SIG-M5 treated with dmso at 0.1 percent for 504 hours (cell line): Measurements from ENCODE around the gene MRPL40.
"Not testable (repeated sequence)": the region's sequence is repeated elsewhere in the genome, so short reads cannot be mapped to it uniquely, and the experiment has no call there.

Experiments used
- DNase-seq: peaks from one replicate; lab custom pipeline; 2025; ENCODE audit not compliant: unreplicated experiment; lab: John Stamatoyannopoulos, UW

MRPL40 gene

DNA sequence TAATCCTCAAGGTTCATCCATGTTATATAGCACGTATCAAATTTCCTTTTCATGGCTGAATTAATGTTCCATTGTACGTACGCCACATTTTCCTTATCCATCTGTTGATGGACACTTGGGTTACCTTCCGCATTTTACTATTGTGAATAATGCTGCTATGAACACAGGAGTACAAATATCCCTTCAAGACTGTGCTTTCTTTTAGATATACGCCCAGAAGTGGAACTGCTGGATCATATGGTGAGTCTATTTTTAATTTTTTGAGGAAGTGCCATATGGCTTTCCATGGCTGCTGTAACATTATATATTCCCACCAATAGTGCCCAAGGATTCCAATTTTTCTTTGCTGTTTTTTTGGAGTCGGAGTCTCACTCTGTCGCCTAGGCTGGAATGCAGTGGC, 6.0 kb downstream of the MRPL40 start:
- no peak for DNase-seq

DNA sequence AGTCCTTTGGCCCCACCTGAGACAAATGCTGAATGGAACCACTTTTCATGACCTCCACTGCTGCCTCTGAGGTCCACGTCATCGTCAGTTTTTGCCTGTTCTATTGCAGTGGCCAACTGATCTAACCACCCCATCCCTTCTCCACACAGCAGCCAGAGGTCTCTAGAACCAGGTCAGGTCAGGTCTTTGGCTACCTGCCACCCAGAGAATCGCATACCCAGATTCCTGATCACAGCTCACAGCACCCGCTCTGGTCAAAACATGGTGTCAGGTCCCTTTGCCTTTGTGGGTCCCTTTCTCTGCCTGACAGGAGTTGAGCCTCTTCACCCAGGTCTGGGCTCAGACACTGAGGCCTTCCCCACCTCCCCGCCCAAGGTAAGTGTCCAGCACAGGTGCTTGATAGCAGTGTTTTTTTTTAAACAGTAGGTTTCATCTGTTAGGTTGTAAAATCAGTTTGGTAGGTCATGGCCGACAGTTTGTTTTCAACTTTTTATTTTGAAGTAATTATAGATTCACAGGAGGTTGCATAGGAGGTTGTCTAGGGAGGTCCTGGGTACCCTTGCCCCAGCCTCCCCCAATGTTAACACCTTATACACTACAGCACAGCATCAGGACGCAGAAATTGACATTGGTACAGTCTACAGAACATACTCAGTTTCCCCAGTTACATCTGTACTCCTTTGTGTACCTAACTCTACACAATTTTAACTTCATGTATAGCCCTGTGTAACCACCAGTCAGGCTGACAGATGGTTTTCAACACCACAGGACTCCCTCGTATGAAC, 8.3 kb downstream of the MRPL40 start:
- no peak for DNase-seq

DNA sequence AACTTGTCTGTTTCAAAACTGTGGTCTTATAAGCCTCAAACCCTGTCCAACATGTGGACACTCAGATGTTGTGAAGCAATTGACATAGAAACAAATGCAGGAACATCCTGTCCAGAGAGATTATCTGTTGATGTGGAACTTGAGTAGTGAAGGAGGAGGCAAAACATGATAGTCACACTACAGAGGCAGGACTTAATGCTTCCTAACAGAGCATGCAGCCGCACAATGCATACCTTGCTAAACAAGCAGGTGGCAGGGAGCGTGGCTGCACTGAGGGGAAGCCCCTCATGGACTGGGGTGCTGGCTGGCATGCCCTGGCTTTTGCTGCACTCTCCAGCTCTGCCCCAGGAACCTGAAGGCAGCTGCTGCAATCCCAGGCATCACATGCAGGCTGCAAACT, 9.8 kb downstream of the MRPL40 start:
- no peak for DNase-seq

DNA sequence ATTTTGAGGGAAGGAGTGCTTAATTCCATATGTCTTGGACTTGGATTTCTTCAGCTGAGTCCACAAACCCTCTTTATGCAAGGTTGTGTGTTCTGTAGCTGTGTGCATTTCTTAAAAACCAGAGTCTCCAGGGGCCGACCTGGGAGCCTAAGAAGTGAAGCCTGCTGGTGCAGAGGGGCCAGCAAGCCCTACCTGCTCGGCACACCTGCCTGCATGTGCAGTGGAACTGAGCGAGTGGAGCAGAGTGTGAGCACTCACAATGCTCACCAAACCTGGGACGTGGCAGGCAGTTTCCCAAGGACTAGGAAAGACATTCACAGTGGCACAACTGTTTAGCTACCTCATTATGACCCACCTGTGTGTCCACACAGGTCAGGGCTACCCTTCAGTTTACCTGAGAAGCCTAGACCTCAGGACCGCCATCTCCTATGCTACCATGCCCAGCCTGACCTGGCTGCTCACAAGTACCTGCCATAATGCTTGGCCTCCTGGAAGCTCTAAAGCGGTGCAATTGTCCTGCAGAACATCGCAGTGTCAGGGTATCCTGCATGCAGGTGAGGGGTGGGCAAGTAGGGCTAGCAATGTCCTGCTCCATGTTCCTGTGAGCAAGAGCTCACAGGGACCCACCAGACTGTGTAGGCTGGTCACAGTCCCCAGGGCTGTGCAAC, 11.3 kb downstream of the MRPL40 start:
- DNase-seq: no peak

DNA sequence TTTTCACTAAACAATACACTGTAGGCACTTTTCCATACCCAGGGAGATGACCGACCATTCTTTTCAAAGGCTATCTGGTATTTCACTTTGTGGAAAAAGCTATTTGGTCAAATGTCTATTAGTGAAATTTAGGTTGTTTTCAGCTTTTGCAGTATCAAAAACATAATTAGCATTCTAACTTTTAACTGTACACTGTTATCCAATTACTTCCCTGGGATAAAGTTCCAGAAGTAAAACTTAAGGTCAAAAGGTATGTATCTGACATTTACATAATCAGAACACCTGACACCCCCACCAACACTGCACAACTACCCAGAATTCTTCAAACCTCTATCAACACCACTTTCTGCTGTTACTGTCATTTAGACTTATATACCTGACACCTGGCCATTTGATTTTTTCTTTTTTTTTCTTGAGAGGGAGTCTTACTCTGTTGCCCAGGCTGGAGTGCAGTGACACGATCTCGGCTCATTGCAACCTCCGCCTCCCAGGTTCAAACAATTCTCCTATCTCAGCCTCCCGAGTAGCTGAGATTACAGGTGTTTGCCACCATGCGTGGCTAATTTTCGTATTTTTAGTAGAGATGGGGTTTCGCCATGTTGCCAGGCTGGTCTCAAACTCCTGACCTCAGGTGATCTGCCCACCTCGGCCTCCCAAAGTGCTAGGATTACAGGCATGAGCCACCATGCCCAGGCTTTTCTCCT, 13.1 kb downstream of the MRPL40 start:
- DNase-seq: not testable (repeated sequence)

DNA sequence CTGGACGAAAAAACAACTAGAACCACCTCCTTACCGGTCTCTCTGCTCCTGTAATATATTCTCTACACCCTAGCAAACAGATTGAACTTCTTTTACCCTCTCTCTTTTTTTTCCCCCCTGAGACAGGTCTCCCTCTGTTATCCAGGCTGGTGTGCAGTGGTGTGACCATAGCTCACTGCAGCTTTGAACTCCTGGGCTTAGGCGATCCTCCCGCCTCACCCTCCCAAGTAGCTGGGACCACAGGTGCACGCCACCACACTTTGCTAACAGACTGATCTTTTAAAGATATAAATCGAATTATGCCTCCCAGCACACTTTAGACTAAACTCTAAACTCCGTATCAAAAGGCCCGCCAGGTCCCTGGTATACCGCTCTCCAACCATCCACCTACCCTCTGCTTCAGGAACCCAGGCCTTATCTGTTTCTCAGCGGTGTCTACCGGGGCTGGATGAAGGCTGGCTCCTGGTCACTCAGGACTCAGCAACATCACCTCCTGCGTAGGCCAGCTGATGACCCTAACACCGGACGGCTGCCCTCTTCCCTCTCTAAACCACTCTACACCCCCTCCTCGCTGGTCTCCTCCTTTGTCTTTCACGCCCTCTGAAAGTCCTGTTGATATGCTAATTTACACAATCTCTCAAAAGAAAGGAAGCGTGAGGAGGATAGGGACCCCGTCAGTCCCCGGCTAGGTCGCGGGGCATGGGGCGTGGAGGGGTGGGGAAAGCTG, 14.4 kb downstream of the MRPL40 start:
- DNase-seq: no peak

DNA sequence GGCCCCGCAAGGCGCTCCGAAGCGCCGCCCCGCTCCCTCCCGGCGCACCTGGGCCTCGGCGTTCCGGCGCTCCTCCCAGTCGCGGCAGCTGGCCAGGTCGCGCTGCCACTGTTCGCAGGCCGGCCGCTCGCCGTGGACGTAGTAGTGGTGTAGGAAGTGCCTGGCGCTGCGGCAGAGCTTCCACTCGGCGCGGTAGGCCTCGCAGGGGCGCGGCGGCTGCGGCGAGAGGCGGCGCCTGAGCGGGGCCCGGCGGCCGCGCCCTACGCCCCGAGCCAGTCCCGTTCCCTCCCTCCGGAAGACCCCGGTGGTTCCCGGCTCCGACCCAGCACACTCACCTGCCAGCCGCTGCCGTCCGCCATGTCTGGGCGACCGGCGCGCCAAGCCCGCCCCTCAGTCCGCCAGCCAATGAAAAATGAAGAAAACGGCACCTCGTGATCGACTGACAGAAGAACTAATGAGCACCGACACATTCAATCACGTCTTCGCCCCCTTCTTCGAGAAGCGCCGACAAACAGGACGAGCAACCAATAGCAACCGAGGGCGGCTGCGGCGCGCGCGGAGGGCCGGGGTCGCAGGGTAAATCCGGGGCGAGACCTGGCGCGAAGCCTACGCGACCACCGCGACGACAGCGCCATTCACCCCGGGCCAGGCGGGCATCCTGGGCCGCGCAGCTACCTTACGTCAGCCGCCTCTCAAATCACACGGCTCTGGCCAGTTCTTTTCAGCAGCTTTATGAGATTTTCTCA, 15.2 kb downstream of the MRPL40 start, which contains the start of gene C22orf39:
Gene C22orf39, minus strand, starts transcription at position 382 of the 746 bp plus-strand sequence. Its CDS starts 23 bp downstream, at position 359.
- peak; percentile 92 for DNase-seq

DNA sequence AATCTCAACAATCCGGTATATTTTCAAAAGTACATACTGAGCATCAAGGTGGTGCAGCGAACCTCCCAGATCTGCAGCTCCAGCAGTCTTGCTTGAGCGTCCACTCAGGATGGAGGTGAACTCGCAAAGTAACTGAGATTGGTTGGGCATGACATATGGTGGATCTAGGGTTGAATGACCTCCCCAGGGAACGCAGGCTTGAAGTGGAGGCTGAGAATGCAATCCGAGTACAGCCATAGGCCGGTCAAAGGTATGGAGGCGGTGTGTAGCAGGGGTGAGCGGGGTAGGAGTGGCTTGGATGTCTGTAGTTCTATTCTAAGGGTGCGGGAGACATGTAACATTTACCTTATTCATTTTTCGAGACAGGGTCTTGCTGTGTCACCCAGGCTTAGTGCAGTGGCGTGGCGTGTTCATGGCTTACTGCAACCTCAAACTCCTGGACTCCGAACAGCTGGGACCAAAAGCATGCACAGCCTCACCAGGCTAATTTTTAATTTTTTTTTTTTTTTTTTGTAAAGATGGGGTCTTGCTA, 15.8 kb downstream of the MRPL40 start:
- no peak for DNase-seq

DNA sequence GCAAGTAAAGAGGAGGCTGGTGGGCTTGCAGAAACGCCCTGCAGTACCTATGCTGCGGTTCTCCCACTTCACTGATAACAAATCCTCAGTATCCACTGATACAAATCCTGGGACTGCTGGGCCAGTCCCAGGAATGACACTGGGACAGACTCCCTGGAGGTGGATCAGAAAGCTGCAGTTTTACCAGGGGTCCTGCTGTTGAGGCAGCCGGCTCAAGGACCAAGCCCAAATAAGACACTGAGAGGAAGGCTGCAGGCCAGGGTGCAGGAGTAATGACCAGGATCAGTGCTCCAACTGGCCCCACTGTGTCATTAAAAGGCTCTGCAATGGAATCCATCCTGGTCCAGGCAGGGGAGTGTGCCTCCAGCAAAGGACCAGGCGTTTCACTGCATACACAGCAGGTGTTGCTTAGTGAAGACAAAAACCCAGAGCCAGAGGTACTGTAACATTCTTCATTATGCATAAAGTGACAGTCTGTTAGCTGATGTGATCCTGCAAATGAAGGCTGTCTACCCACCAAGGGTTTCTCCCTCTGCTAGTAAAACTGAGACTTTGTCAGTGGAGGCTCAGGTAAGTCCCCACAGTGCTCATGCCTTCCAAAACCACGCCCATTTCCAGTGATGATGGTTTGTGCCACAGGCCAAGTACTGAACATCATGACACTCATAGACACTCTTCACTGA, 16.5 kb downstream of the MRPL40 start:
- DNase-seq: no peak

DNA sequence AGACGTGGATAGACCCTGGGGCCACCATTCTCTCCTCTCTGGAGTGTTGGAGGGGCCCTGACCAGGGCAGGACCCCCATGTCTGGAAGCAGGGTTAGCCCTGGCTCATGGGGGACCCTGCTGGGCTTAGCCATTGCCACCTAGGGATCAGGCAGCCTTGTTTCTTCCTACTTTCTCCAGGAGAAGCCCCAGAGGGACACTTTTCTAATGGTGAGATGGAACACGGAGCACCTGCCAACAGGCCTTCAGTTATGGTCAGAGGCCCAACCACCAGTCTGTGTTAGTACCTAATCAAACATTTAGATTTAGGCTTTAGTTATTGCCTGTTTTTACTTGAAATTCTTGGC, 17.1 kb downstream of the MRPL40 start:
- no peak for DNase-seq

DNA sequence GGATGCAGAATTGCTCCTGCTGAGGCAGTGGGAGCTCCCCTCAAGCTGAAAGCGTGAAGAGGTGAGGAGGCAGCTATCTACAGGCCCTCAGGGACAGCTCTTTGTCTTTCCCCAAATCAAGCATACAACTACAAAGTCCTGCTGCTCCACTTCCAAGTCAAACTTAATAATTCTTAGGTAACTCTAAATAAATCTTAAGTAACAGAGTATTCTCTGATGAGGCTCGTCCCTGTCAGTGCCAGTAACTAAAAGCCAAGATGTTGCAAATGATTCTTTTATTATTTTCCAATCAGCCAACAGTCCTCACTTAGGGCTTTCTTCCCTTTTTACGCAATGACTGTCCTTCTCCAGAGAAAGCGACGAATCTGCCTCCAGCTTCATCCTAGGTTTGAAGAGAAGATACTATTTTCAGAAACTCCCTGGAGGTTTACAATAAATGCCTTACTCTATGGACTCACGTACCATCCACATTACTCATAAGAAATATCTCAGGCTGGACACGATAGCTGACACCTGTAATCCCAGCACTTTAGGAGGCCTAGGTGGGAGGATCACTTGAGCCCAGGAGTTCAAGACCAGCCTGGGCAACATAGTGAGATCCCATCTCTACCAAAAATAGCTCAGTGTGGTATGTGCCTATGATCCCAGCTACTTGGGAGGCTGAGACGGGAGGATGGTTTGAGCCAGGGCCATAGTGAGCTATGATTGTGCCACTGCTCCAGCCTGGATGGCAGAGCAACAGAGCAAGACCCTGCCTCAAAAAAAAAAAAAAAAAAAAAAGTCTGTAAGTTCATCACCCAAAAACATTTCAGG, 18.2 kb downstream of the MRPL40 start:
- no peak for DNase-seq

DNA sequence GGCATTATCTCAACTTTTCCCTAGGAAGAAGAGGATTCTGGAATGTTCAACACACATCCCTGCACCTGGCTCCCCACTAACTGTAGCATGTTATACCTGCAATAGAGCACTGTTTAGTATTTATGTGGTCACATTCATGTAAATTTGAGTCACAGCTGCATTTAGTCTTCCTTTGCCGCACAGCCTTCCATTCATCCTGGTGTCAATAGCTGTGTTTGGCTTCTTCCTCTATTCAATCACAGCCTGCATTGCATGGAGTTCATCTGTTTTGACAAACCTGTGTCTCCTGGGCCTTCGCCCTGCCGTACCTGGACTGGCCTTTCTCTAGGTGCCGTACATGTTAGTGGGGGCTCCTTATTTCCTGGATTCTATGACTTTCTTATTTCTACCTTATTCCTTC, 19.2 kb downstream of the MRPL40 start:
- DNase-seq: no peak

DNA sequence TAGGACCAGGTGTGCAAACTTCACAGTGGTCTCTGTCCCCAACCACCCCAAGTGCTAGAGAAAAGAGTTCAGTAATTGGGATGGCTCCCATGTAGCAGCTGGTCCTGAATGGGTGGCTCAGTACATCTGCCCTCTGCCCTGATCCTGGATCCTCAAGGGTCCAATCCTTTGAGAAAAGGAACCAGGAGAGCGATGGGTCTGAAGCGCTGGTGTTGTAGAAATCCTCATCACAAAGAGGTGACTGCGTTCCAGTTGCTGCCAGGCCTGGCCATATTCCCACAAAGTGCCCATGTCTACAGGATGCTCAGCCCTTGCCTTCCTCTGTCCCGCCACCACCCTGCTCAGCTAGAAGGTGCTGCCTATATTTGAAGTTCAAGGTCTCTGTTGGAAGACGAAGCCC, 21.4 kb downstream of the MRPL40 start:
- DNase-seq: no peak

DNA sequence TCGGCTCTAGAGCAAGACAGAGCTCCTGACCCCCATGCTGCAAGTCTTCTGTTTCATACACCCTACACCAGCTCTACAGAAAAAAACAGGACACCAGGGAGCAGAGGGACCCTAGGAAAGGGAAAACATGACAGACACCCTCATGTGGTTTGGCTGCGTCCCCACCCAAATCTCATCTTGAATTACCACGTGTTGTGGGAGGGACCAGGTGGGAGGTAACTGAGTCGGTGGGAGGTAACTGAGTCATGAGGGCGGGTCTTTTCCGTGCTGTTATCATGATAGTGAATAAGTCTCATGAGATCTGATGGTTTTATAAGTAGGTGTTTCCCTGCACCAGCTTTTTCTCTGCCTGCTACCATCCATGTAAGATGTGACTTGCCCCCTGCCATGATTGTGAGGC, 21.8 kb downstream of the MRPL40 start:
- no peak for DNase-seq

DNA sequence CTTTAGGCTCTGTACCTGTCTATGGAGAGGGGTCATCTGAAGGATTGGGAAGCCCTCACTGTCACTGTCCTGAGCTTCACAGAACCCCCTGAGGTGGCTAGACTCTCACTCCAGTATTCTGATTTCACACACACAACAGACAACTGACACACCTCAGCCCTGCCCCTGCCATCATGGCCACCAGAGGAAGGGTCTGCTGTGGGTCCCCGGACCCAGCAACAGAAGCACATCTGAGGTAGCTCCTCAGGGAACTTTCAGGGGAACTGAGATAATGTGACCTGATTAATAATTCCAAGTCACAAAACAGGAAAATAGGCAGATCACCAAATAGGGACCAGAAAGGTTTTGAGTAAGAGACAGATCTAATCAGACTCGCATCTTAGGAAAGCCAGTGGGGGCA, 22.7 kb downstream of the MRPL40 start:
- DNase-seq: no peak

DNA sequence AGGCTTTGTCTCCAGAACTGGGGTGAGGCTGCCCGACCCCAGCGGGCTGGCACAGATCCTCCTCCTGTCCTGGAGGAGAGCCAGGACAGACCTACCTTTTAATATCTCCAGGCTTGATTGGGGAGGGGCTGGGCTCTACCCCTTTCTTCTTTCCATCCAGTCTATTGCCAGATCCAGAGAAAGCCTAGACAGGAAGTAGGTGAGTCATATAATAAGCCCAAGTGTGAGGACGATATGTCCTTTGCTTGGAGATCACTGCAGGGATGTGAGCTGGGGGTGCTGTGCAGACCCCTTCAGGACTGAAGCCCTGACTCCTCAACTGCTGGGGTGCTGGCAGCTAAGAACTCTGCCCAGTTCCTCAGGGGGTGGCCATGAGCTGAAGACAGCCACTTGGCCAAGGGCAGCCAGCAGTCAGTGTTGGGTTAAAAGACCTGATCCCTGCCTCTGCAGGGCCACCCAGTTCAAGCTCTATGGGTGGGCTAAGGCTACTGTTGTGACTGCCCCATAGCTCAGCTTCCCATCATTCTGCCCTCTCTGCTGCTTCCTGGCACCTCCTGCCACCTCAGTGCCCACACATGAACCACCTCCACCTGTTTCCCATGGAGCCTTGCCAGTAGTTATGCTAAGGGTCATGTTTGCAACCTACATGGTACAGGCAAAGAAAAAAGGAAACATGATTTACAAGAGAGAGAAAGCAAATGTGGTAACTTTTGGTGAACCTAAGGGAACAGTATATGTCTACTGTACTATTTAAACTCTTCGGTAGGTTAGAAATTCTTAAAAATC, 23.4 kb downstream of the MRPL40 start:
- no peak for DNase-seq

DNA sequence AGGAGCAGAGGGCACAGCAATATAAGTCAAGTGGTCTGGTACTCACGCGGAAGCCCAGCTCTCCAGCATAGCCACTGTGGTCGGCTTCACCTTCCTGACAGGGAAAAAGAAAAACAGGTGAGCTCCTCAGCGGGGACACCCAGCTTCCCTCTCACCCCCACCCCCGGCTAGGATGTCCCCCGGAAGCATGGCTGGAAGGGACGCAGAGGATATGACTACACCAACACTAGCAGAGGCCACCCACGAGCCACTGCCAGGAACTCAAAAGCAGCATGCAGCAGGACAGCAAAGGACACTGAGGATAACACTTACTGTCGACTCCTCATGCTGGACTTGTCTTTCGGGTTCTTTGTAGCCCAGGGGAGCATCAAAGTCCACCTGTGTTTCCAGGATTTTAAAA, 24.2 kb downstream of the MRPL40 start:
- no peak for DNase-seq

DNA sequence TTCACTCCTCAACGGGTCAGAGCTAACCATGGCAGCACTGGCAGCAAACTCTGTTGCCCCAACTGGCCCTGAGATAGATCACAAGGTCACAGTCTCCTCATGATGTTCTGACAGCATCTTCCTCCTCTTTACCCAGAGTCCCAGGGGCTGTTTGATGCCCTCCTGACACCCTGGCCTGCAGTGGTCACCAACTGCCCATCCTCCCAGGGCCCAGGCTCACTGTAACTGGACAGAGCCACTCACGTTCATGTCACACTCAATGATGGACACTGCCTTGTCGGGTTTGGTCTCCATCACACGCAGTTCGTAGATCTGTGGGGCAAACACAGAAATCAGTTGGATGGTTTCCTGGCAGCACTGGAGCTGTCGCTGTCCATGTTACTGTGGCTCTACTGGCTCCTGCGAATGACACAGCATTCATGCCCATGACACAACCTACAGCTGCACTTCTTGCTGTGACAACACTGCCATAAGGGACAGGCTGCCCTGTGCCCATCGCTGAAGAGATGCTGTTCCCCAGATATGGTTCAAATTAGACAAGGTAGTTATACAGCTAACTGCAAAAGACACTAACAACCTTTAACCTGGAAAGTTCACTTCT, 25.6 kb downstream of the MRPL40 start:
- DNase-seq: no peak
